K562 (cell line): ENCODE data around the gene CCL2.

ENCODE experiments used
- BHLHE40 ChIP-seq: IDR thresholded peaks from 2 replicates; pipeline ENCODE4 v1.6.1; 2011; ENCODE audit warnings: low read length, improper control_type of control experiment
- CTCF ChIP-seq, 3 experiments: IDR thresholded peaks in 2 of 3; conservative IDR thresholded peaks in 1 of 3; 2 replicates each; pipeline ENCODE4 v1.5.1; 2011 to 2012; ENCODE audit warnings: low read length in 3 of 3, mild to moderate bottlenecking in 3 of 3, control low read depth in 2 of 3, improper control_type of control experiment in 1 of 3, inconsistent platforms in 1 of 3, low read depth in 1 of 3, mixed read lengths in 1 of 3, moderate library complexity in 1 of 3; ENCODE audit not compliant: insufficient read depth in 2 of 3
- FOXM1 ChIP-seq, 2 experiments: fragments of 450-650 bp in 1 of 2; sonication (generic) in 1 of 2; formaldehyde crosslinking in 1 of 2; IDR thresholded peaks; 2 replicates each; pipeline versions ENCODE4 v1.6.1 to v1.9.0; 2017 to 2022; ENCODE audit warnings: low read depth in 2 of 2, mild to moderate bottlenecking in 2 of 2, missing genetic modification reagents in 1 of 2, moderate library complexity in 1 of 2
- KLF10 ChIP-seq: fragments of 250-450 bp; sonication (Bioruptor Pico); IDR thresholded peaks from 2 replicates; pipeline ENCODE4 v1.6.1; 2021; ENCODE audit warnings: matching md5 sums
- POLR2A ChIP-seq: fragments of 450-650 bp; conservative IDR thresholded peaks from 2 replicates; pipeline ENCODE4 v1.6.1; 2016
- SAP30 ChIP-seq: fragments of 200-600 bp; sonication (generic); IDR thresholded peaks from 2 replicates; pipeline ENCODE4 v1.6.1; 2012; ENCODE audit warnings: borderline replicate concordance, low read depth, mild to moderate bottlenecking, moderate library complexity, low read length, control low read depth, inconsistent platforms; ENCODE audit not compliant: insufficient read depth, poor library complexity, severe bottlenecking
- SETDB1 ChIP-seq: IDR thresholded peaks from one replicate; pipeline ENCODE4 v1.6.1; 2012; ENCODE audit warnings: low read length, control low read depth, inconsistent platforms
- ZNF274 ChIP-seq: IDR thresholded peaks from 2 replicates; pipeline ENCODE4 v1.6.1; 2011; ENCODE audit warnings: low read depth, mild to moderate bottlenecking, low read length, moderate library complexity, borderline replicate concordance
- TF ChIP-seq, protein P1 (sequence below): sonication (generic); formaldehyde crosslinking; IDR thresholded peaks from 2 replicates; pipeline ENCODE4 v1.9.0; 2022; ENCODE audit warnings: mild to moderate bottlenecking, missing genetic modification reagents

GRCh38 chr17:34254146-34254545 is 939 bp upstream of the CCL2 start:
- TF ChIP-seq SETDB1 (no peak), KLF10 (no peak), POLR2A (no peak), SAP30 (no peak), BHLHE40 (no peak), CTCF (IDR thresholded peaks at IDR 0.05 in 2 of 3, conservative IDR thresholded peaks at IDR 0.05 in 1 of 3; ENCODE audit: insufficient read depth in 2 of 3, low read depth in 1 of 3, low read length in 3 of 3) (no peak), ZNF274 (no peak), FOXM1 (IDR thresholded peaks at IDR 0.05; ENCODE audit: low read depth) (no peak), FOXM1 (CRISPR knock-in tag; IDR thresholded peaks at IDR 0.05; ENCODE audit: low read depth) (no peak)
- TF ChIP-seq, protein P1, sequence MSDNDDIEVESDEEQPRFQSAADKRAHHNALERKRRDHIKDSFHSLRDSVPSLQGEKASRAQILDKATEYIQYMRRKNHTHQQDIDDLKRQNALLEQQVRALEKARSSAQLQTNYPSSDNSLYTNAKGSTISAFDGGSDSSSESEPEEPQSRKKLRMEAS, result no peak
